Measurements from ENCODE around the gene MYBPC1.

GRCh38 chr12:101608301-101609133, 13.7 kb downstream of the MYBPC1 start:
- TF ChIP-seq CTCF (conservative IDR thresholded peaks at IDR 0.05; ENCODE audit: low read depth, low read length), result no peak
- TF ChIP-seq EZH2 (IDR thresholded peaks at IDR 0.05; ENCODE audit: borderline replicate concordance, low read depth, low read length, poor library complexity, severe bottlenecking), result no peak
